Measurements from ENCODE around the gene AGTPBP1.

The AGTPBP1 gene

DNA sequence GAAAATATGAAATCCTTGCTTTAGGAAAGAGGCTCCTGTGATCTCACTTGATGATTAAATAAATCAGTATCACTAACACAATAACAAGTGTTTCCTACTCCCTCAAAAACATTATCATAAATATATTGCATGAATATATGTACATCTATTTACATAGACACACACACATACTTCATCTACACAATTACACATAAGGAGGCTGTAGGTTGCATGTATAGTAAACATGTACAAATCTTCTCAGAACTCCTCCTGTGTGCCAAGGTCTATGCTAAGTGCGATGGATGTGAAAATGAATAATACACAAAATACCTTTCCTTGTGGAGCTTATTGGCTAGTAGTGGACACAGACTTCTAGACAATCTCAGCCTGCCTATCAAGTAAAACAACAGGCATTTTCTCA is 239.9 kb downstream of the AGTPBP1 start:
- in situ Hi-C loops (cut with MboI; ENCODE audit: low pct_unique_long_range_greater_than_20kb, low sequenced_read_pairs, unreplicated experiment) = no loop called here
- no peak for DNase-seq (ENCODE audit: low spot score)
- TF ChIP-seq, protein P1, sequence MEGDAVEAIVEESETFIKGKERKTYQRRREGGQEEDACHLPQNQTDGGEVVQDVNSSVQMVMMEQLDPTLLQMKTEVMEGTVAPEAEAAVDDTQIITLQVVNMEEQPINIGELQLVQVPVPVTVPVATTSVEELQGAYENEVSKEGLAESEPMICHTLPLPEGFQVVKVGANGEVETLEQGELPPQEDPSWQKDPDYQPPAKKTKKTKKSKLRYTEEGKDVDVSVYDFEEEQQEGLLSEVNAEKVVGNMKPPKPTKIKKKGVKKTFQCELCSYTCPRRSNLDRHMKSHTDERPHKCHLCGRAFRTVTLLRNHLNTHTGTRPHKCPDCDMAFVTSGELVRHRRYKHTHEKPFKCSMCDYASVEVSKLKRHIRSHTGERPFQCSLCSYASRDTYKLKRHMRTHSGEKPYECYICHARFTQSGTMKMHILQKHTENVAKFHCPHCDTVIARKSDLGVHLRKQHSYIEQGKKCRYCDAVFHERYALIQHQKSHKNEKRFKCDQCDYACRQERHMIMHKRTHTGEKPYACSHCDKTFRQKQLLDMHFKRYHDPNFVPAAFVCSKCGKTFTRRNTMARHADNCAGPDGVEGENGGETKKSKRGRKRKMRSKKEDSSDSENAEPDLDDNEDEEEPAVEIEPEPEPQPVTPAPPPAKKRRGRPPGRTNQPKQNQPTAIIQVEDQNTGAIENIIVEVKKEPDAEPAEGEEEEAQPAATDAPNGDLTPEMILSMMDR (IDR thresholded peaks at IDR 0.05; ENCODE audit: extremely low read depth, insufficient read depth, missing control alignments) = no peak

DNA sequence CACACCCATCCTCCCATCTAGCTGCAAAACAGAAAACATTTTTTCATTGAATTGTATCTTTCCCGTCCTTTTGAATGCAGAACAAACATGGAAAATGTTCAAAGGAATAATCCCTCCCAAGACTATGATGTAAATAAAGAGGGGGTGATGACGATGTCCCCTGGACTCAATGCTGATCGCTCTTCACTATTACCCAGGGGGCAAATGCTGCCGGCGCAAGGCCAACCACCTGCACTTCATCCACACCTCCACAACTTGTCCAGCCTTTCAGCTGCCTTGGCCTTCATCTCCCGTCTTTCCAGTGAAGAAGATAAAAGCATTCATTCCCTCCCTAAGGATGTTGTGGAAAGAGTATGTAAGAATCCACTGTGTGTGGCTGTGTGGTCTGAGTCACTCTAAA is 240.3 kb downstream of the AGTPBP1 start:
- DNase-seq (ENCODE audit: low spot score) = no peak
- TF ChIP-seq, protein P1 (IDR thresholded peaks at IDR 0.05; ENCODE audit: extremely low read depth, insufficient read depth, missing control alignments) = no peak
- in situ Hi-C loops (cut with MboI; ENCODE audit: low pct_unique_long_range_greater_than_20kb, low sequenced_read_pairs, unreplicated experiment) = no loop called here
